Hypothalamus (tissue), 51 donors: ENCODE results near the gene PGLYRP3.
A peak's percentile ranks its signal among the peaks of the same experiment; 100 is the strongest.

ENCODE experiments used
- DNase-seq, 51 donors: peaks; one replicate each; lab custom pipeline; 2025; lab: John Stamatoyannopoulos, UW

Gene PGLYRP3

DNA sequence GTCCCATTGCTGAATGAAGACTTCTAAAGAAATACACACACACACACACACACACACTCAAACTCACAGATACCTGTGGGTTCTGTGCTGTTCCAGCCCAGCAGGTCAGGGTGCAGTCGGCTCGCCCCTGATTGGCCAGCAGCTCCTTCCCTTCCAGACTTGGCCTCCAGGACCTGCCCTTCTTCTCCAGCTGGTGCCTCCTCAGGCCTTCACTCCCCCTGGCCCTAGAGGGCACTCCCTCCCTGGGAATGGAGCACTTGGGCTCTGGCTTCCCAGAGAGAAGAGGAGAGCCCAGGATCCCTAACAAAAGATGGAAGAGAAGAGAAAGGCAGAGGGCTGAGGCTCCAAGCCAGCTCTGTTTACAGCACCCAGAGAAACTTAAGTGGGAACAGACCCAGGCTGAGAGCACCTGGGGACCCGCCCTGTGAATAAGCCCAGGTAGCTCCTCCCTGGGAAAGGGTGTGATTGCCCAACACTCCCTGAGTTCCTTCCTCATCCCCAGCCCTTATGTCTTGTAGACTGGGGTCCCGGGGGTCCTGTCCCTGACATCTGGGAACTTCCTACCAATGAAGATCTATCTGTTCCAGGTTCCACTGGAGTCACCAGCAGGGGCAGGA, at the start of gene PGLYRP3:
TSS of gene PGLYRP3 (minus strand) at position 383 of the 617 bp plus-strand sequence. CDS start 2,287 bp downstream, outside the sequence.
- no peak for DNase-seq

DNA sequence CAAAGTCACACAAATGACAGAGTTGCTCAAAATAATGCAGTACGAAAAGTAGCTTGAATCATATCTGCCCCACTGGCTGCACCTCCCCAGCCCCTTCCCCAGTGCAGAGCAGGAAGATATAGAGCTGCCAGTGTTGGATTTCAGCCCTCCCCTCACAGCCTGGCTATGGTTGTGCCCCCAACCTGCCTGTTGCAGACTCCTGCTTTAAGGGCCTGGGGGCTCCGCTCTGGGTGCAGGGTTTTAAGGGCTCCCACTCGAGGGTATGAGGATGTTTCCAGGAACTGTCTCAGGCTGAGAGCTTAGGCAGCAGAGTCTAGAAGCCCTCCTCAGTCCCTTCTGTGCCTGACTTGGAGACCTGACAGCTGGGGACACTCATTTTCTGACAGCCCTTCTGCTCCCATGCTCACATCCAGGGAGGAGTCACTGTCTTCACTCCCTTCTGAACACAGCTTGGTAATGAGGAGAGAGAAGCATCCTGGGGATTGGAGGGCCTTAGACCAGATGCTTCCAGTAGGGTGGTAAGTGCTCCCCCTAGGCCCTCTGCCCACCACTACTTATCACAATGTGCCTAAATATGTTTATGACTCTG, 49.5 kb upstream of the PGLYRP3 start:
- no peak for DNase-seq

- DNase-seq = no peak
Measured at GRCh38 chr1:153361480-153362109, 48.8 kb upstream of the PGLYRP3 start.

DNA sequence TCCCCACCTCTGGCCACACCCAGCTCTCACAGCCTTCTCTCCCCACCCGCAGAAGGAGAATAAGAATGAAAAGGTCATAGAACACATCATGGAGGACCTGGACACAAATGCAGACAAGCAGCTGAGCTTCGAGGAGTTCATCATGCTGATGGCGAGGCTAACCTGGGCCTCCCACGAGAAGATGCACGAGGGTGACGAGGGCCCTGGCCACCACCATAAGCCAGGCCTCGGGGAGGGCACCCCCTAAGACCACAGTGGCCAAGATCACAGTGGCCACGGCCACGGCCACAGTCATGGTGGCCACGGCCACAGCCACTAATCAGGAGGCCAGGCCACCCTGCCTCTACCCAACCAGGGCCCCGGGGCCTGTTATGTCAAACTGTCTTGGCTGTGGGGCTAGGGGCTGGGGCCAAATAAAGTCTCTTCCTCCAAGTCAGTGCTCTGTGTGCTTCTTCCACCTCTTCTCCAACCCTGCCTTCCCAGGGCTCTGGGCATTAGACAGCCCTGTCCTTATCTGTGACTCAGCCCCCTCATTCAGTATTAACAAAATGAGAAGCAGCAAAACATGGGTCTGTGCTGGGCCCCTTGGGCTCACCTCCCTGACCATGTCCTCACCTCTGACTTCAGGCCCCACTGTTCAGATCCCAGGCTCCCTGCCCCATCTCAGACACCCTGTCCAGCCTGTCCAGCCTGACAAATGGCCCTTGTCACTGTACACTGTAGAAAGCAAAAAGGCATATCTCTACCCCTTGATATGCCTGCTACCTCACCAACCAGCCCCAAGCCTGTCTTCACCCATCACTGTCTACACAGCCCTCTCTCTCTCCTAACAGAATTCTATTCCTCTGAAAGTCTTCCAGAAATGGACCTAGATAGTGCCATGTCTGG, 48.1 kb upstream of the PGLYRP3 start:
- DNase-seq = no peak

GRCh38 chr1:153360190-153360589, 47.4 kb upstream of the PGLYRP3 start:
- no peak for DNase-seq

- DNase-seq = no peak
Measured at GRCh38 chr1:153359241-153359640, 46.5 kb upstream of the PGLYRP3 start.

GRCh38 chr1:153358691-153358975, 45.9 kb upstream of the PGLYRP3 start:
- DNase-seq = no peak

GRCh38 chr1:153357853-153358690, 45.3 kb upstream of the PGLYRP3 start, which contains the start of gene S100A9:
Gene S100A9, plus strand, starts transcription at chr1:153357854. Its CDS starts 430 bp downstream, at chr1:153358284.
- no peak for DNase-seq

DNA sequence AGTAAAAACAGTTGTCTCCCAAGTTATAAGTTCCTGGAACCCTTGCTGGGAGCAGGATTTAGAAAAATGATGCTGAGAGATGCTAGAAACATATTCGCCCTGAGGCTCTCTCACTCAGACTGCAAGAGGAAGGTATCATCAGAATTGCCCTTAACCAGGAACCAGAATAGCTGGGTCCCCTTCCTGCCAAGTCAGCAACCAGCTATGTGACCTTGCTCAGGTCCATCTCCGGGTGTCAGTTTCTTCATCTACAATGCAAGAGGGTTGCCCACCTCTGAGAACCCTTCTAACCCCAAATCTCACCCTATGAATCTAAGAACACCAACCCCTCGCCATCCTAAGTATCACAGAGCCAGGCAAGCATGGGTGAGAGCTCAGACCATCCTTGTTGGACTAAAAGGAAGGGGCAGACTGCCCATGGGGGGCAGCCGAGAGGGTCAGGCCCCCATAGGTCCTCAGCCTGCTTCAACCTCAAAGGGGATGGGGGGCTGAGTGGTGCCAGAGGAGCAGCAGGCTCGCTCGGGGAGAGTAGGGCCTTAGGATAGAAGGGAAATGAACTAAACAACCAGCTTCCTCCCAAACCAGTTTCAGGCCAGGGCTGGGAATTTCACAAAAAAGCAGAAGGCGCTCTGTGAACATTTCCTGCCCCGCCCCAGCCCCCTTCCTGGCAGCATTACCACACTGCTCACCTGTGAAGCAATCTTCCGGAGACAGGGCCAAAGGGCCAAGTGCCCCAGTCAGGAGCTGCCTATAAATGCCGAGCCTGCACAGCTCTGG, 44.5 kb upstream of the PGLYRP3 start:
- peak in 3 of 51 donors; percentile 2 to 8 (median 6) for DNase-seq

DNA sequence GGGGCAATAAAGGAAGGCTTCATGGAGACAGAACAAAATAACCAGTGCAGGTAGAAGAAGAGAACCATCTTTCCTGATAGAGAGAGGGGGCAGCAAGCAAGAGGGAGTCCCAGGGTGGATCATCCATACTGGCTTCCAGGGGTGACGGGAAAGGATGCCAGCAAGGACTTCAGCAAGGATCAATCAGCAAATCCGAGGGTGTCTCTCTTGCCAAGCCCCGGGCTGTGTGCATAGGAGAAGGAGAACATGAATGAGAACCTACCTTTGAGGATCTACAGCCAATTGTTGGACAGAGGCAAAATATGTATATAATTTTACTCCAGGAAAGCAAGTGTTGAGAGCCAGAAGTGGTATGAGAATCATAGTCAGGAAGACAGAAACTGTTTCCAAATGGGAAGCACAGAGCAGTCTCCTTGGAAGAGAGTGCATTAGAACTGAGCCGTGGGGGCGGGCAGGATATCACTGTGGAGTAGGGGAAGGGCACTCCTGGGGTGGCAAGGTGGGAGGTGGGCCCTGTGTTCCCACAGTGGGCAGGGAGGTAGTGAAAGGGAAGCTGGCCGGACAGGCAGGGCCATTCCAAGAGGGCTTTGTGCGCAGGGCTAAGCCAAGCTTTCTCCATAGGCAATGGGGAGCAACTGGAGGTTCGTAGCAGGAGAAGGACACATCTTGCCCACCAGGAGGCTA, 43.8 kb upstream of the PGLYRP3 start:
- DNase-seq = no peak

- peak in 2 of 51 donors; percentile 1 to 9 for DNase-seq
Measured at GRCh38 chr1:153355445-153356071, 42.8 kb upstream of the PGLYRP3 start.

DNA sequence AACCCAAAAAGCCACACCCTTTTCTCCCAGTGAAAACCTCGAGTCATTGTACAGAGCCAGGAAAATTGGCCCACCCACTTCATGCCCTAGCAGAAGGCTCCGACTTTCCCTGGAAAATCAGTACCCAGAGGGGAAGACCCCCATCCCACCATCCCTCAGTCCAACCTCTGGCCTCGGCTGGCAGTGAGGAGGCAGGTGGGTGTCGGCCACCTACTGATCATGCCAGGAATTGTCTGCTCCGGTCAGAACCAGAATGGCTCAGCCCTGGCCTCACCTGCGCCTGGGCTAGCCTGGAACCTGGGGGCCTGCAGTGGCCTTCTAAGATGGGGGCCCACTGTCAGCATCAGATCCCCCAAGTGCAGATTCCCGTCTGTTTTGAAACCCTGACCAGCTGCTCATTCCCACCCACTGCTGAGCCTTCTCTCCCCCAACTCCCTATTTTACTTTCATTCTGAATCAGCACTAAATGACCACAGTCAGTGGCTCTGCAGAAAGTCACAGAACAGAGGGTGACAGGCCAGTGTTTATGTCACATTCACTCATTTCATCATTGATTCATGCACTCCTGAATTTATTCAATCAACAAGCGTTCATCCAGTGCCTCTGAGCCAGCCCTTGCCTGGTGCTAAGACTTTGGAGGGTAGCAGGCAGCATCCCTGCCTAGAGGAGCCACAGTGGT, 41.9 kb upstream of the PGLYRP3 start:
- DNase-seq = no peak

DNA sequence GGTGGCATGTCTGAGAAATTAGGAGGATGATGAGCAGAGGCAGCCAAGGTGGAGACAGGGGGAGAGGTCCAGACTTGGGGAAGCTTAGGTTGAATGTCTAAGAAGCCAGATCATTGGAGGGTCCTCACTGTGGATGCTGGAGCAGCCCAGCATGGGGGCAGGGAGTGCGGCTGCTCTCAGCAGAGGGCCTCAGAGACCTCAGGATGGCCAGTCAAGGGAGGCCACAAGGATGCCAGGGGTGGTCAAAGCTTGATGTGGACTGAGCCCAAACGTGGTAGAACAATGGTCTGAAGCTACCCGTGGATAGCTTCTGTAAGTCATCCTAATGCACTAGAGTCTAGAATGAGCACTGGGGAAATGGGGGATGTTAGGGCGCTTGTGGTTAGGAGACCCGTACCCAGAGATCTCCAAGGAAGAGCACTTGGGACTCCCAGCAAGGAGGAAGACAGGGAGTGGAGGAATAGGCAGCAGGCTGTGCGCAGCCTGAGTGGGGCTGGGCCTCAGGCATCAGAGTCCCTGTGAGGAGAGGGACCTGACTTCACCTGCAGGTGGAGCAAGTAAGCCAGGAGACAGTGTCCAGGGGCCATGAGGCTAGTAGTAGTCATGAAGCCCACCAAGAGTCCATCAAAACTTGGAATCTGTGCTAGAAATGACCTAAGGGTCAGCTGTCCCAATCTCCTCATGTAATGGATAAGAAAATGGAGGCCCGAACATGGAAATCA, 40.6 kb upstream of the PGLYRP3 start:
- no peak for DNase-seq

DNA sequence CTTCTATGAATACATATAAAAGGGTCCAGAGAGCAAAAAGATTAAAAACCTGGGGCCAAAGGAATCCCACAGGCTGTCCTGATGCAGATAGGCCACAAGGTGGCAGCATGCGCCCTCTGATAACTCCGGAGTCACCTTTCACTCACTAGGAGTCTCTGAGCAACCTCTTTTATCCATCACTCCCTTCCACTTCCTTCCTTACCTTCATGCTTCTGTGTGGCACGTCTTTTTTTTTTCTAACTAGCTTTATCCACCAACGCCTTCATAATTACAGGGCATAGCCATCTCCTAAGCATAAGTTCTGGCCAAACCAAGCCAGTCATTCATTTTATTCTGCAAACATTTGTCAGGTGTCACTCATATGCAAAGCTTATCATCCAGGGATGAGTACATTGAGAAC, 39.8 kb upstream of the PGLYRP3 start:
- DNase-seq = peak in 33 of 51 donors; percentile 3 to 73 (median 27)

DNA sequence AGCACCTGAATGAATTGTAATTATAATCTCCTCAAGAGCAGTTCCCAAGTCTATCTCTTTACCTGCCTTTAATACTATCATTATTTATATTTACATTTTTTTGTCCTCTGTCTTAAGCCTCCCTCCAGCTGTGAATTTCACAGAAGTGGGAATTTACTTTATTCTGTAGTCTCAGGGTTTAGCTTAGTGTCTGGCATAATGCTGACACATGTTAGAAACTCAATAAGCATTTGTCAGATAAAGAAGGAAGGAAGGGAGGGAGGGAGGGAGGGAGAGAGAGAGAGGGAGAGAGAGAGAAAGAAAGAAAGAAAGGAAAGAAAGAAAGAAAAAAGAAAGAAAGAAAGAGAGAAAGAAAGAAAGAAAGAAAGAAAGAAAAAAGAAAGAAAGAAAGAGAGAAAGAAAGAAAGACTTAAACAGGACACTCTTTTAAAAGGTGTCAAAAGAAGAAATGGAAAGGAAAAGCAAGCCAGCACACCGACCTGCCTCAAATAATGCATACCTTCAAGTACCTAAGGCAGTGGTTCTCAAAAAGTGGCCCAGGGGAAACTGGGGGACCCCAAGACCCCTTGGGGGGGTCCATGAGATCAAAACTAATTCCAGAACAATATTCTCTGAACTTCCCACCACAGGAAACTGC, 37.7 kb upstream of the PGLYRP3 start:
- DNase-seq = no peak
